Left ventricle myocardium inferior (tissue), 1 donor: ENCODE data around the gene TMEM35B. TPM values are rescaled to one million over a fixed set of nuclear protein-coding genes. Genes with fewer than 3 reads are reported as not detected.

Experiments used
- DNase-seq: peaks from one replicate; pipeline ENCODE4 v3.0.0-alpha.2; 2020
- H3K27ac ChIP-seq: fragments of 200-600 bp; replicated peaks from 2 replicates; pipeline ENCODE4 v1.8.0; 2021
- H3K27me3 ChIP-seq: fragments of 200-600 bp; 2 replicates; pipeline ENCODE4 v1.8.0; 2021; ENCODE audit warnings: low read depth
- H3K36me3 ChIP-seq: fragments of 200-600 bp; 2 replicates; pipeline ENCODE4 v1.8.0; 2021
- H3K4me1 ChIP-seq: fragments of 200-600 bp; 2 replicates; pipeline ENCODE4 v1.8.0; 2021
- H3K4me3 ChIP-seq: fragments of 200-600 bp; 2 replicates; pipeline ENCODE4 v1.8.0; 2021; ENCODE audit warnings: mild to moderate bottlenecking, moderate library complexity
- H3K9me3 ChIP-seq: fragments of 200-600 bp; replicated peaks from 2 replicates; pipeline ENCODE4 v1.8.0; 2021
- intact Hi-C: fragments of 100-400 bp; cut with micrococcal nuclease; formaldehyde crosslinking; loops from one replicate; pipeline ENCODE4 v1.11.0; 2022
- total RNA-seq: library from RNA; stranded (reverse); fragmentation: NEBNext Ultra II Directional; extraction: Animal tissue kit (Norgen Biotek cat#: 25700); gene quantifications from one replicate; pipeline ENCODE4 v1.2.1, GENCODE V29; 2021
- TF ChIP-seq, protein P1 (sequence below): fragments of 200-600 bp; IDR thresholded peaks from 2 replicates; pipeline ENCODE4 v1.8.0; 2021; ENCODE audit warnings: antibody characterized with exemption, mild to moderate bottlenecking, borderline replicate concordance
- donor health status: DM: no; HTN: yes; CAD: no; lungs with severe emphysema.

Gene TMEM35B
- total RNA-seq, 1 donor from 2014 or later, result 8.3 TPM

- H3K4me3 ChIP-seq, result no peak overlapping the region
- peaks cover 16% of the 10 kb centered on the region for H3K36me3 ChIP-seq
- no peak for DNase-seq
- no peak overlapping the region for H3K27ac ChIP-seq
- no peaks in the 10 kb centered on the region for H3K27me3 ChIP-seq
- H3K4me1 ChIP-seq, result peaks cover 46% of the 10 kb centered on the region
- H3K9me3 ChIP-seq, result no peaks in the 10 kb centered on the region
- TF ChIP-seq, protein P1, sequence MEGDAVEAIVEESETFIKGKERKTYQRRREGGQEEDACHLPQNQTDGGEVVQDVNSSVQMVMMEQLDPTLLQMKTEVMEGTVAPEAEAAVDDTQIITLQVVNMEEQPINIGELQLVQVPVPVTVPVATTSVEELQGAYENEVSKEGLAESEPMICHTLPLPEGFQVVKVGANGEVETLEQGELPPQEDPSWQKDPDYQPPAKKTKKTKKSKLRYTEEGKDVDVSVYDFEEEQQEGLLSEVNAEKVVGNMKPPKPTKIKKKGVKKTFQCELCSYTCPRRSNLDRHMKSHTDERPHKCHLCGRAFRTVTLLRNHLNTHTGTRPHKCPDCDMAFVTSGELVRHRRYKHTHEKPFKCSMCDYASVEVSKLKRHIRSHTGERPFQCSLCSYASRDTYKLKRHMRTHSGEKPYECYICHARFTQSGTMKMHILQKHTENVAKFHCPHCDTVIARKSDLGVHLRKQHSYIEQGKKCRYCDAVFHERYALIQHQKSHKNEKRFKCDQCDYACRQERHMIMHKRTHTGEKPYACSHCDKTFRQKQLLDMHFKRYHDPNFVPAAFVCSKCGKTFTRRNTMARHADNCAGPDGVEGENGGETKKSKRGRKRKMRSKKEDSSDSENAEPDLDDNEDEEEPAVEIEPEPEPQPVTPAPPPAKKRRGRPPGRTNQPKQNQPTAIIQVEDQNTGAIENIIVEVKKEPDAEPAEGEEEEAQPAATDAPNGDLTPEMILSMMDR, result no peak
- intact Hi-C loops, result no loop called here
Observed at GRCh38 chr1:34982820-34983376, 2.2 kb downstream of the TMEM35B start.

GRCh38 chr1:34980715-34981114, 4.4 kb downstream of the TMEM35B start:
- Histone ChIP-seq H3K27me3 (peaks cover 10% of the 10 kb centered on the region), H3K27ac (no peak overlapping the region), H3K9me3 (no peaks in the 10 kb centered on the region), H3K36me3 (peaks cover 16% of the 10 kb centered on the region), H3K4me1 (peaks cover 40% of the 10 kb centered on the region), H3K4me3 (no peak overlapping the region)
- intact Hi-C loops, result no loop called here
- no peak for DNase-seq
- TF ChIP-seq, protein P1, result no peak

DNA sequence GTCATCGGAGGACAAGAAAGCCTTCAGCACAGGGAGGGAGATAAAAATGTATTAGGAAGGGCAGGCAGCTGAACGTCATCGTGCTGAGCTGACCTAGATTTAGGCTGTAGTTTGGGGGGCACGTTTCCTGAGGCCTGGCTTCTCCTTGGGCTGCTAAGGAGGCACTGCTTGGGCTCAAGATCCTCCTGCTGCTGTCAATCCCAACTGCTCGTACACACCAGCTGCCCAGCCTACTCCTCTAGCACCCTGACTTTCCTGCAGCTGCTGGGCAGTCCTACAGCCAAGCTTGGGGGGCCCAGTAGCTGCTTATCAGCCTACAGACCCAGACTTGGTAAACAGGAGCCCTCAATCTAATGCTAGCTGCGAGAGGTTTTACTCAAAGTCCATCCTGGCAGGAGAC, 6.2 kb downstream of the TMEM35B start:
- peaks cover 22% of the 10 kb centered on the region for H3K4me1 ChIP-seq
- DNase-seq, result no peak
- H3K9me3 ChIP-seq, result no peaks in the 10 kb centered on the region
- H3K4me3 ChIP-seq, result no peak overlapping the region
- peaks cover 20% of the 10 kb centered on the region for H3K27me3 ChIP-seq
- peaks cover 16% of the 10 kb centered on the region for H3K36me3 ChIP-seq
- TF ChIP-seq, protein P1, result no peak
- intact Hi-C loops, result no loop called here
- H3K27ac ChIP-seq, result no peak overlapping the region

GRCh38 chr1:34977858-34978257, 7.3 kb downstream of the TMEM35B start:
- no peak for DNase-seq
- Histone ChIP-seq H3K27me3 (peaks cover 20% of the 10 kb centered on the region), H3K4me3 (no peak overlapping the region), H3K4me1 (peaks cover 12% of the 10 kb centered on the region), H3K36me3 (peaks cover 16% of the 10 kb centered on the region), H3K27ac (no peak overlapping the region), H3K9me3 (no peaks in the 10 kb centered on the region)
- intact Hi-C loops, result no loop called here
- TF ChIP-seq, protein P1, result no peak

GRCh38 chr1:34977210-34977471, 8.0 kb downstream of the TMEM35B start:
- no peaks in the 10 kb centered on the region for H3K9me3 ChIP-seq
- intact Hi-C loops, result no loop called here
- no peak for DNase-seq
- peak overlapping the region; percentile 11 for H3K4me3 ChIP-seq
- TF ChIP-seq, protein P1, result no peak
- peaks cover 16% of the 10 kb centered on the region for H3K36me3 ChIP-seq
- no peak overlapping the region for H3K27ac ChIP-seq
- peaks cover 6% of the 10 kb centered on the region for H3K4me1 ChIP-seq
- peaks cover 20% of the 10 kb centered on the region for H3K27me3 ChIP-seq
